ENCODE measurements around the gene UPF3A.

The UPF3A gene

DNA sequence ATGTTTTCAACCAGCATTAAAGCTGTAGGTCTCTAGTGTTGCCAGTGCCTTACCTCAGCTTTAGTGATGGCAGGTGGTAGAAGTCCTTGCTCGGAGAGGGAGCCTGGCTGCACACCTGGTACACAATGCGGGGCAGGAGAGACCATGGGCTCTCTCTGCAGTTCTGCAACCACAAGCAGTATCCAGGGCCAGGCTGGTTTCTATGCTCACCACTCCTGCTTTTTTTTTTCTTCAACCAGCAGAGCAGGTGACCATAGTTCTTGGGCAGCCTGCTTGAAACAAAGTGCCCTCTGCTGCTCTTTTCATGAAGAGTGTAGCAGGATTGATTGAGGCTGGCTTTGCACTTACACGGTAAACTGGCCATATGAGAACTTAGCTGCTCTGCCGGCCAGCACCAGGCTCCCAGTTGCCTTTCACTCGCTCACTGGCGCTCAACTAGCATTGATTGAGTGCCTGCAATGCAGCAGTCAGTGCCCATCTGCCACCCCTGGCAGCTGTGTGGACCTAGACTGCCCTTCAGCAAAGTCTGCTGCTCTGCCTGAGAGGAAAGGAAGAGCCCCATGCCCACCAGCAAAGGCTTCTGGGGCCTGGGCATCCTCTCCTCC, 28.5 kb downstream of the UPF3A start:
- Histone ChIP-seq H3K36me3 (ENCODE audit: control insufficient read depth, insufficient read depth, low read length) (no peaks in the 10 kb centered on the region), H3K79me1 (ENCODE audit: low read length) (peaks cover under 1% of the 10 kb centered on the region), H4K5ac (ENCODE audit: low read length) (no peak overlapping the region), H3K4ac (ENCODE audit: low read depth, low read length) (no peak overlapping the region), H2BK15ac (replicated peaks; ENCODE audit: low read depth) (no peak overlapping the region), H3K23ac (ENCODE audit: low read length) (no peak overlapping the region), H3K27ac (ENCODE audit: low read depth, low read length) (no peak overlapping the region), H3K27me3 (ENCODE audit: insufficient read depth, low read length, poor library complexity) (no peaks in the 10 kb centered on the region), H3K9ac (ENCODE audit: low read length) (no peak overlapping the region), H3K79me2 (ENCODE audit: control insufficient read depth, insufficient read depth, low read length) (peaks cover 3% of the 10 kb centered on the region), H2BK5ac (ENCODE audit: low read length) (no peak overlapping the region), H4K8ac (ENCODE audit: low read depth, low read length) (no peak overlapping the region), H3K4me2 (ENCODE audit: low read length) (no peak overlapping the region), H3K4me1 (ENCODE audit: control insufficient read depth, low read depth, low read length) (peaks cover 3% of the 10 kb centered on the region), H3K56ac (ENCODE audit: low read length) (no peak overlapping the region), H2AK5ac (ENCODE audit: low read length) (no peak overlapping the region), H3K4me3 (ENCODE audit: low read length) (no peak overlapping the region), H2BK120ac (ENCODE audit: low read depth, low read length) (no peak overlapping the region), H3K18ac (ENCODE audit: low read length) (no peak overlapping the region)
- no peak for DNase-seq
- WGBS (ENCODE audit: extremely low coverage, insufficient coverage, low lambda C conversion rate), result no CpG with 5 or more reads among the region's 6 CpGs

DNA sequence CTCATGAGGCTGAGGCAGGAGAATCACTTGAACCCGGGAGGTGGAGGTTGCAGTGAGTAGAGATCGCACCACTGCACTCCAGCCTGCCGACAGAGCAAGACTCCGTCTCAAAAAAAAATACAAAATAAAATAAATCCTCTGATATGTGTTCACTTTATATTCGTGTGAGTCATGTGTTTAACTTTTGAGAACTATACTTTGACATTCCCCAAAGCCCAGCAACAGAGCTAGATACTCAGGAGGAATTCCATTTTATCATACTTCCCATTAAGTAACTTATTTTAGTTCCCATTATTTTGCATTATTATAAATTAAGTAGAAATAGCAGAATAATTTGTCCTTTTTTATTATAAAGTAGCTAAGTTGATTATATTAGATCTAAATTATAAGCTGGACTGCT, 29.6 kb downstream of the UPF3A start:
- no peak overlapping the region for H2AK5ac ChIP-seq (ENCODE audit: low read length)
- H2BK5ac ChIP-seq (ENCODE audit: low read length), result no peak overlapping the region
- peaks cover 4% of the 10 kb centered on the region for H3K79me1 ChIP-seq (ENCODE audit: low read length)
- H4K8ac ChIP-seq (ENCODE audit: low read depth, low read length), result no peak overlapping the region
- no peak overlapping the region for H3K4ac ChIP-seq (ENCODE audit: low read depth, low read length)
- no peaks in the 10 kb centered on the region for H3K27me3 ChIP-seq (ENCODE audit: insufficient read depth, low read length, poor library complexity)
- no CpG with 5 or more reads among the region's 5 CpGs for whole genome bisulfite sequencing (ENCODE audit: extremely low coverage, insufficient coverage, low lambda C conversion rate)
- H3K56ac ChIP-seq (ENCODE audit: low read length), result no peak overlapping the region
- H2BK120ac ChIP-seq (ENCODE audit: low read depth, low read length), result no peak overlapping the region
- no peak overlapping the region for H2BK15ac ChIP-seq (replicated peaks; ENCODE audit: low read depth)
- no peak overlapping the region for H3K4me3 ChIP-seq (ENCODE audit: low read length)
- H3K4me1 ChIP-seq (ENCODE audit: control insufficient read depth, low read depth, low read length), result peaks cover 4% of the 10 kb centered on the region
- no peak overlapping the region for H3K27ac ChIP-seq (ENCODE audit: low read depth, low read length)
- H3K9ac ChIP-seq (ENCODE audit: low read length), result no peak overlapping the region
- no peak overlapping the region for H3K18ac ChIP-seq (ENCODE audit: low read length)
- H3K23ac ChIP-seq (ENCODE audit: low read length), result no peak overlapping the region
- no peak overlapping the region for H3K4me2 ChIP-seq (ENCODE audit: low read length)
- H3K36me3 ChIP-seq (ENCODE audit: control insufficient read depth, insufficient read depth, low read length), result no peaks in the 10 kb centered on the region
- H4K5ac ChIP-seq (ENCODE audit: low read length), result no peak overlapping the region
- DNase-seq, result no peak
- peaks cover 12% of the 10 kb centered on the region for H3K79me2 ChIP-seq (ENCODE audit: control insufficient read depth, insufficient read depth, low read length)

DNA sequence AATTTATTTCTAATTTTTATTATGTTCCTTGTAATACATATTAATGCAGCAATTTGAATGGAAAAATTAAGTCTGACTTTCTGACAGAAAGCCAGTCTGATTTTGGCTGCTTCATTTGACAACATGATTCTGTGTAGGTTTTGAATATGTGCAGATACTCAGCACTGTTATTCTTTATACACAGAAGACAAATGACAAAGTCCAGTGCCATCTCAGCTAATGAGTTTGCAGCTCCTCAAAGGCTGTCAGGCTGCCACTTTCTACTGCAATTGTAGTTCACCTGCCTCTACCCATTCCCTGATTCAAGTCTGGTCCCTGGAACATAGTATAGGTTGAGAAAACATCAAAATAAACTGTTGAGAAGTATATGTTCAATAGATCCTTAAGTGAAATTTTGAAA, 30.0 kb downstream of the UPF3A start:
- Histone ChIP-seq H3K4ac (ENCODE audit: low read depth, low read length) (no peak overlapping the region), H2BK120ac (ENCODE audit: low read depth, low read length) (no peak overlapping the region), H4K8ac (ENCODE audit: low read depth, low read length) (no peak overlapping the region), H3K79me2 (ENCODE audit: control insufficient read depth, insufficient read depth, low read length) (peaks cover 12% of the 10 kb centered on the region), H3K9ac (ENCODE audit: low read length) (no peak overlapping the region), H3K23ac (ENCODE audit: low read length) (no peak overlapping the region), H2BK5ac (ENCODE audit: low read length) (no peak overlapping the region), H3K4me2 (ENCODE audit: low read length) (no peak overlapping the region), H3K4me3 (ENCODE audit: low read length) (no peak overlapping the region), H3K4me1 (ENCODE audit: control insufficient read depth, low read depth, low read length) (peaks cover 4% of the 10 kb centered on the region), H3K56ac (ENCODE audit: low read length) (no peak overlapping the region), H3K27ac (ENCODE audit: low read depth, low read length) (no peak overlapping the region), H2AK5ac (ENCODE audit: low read length) (no peak overlapping the region), H4K5ac (ENCODE audit: low read length) (no peak overlapping the region), H3K27me3 (ENCODE audit: insufficient read depth, low read length, poor library complexity) (no peaks in the 10 kb centered on the region), H2BK15ac (replicated peaks; ENCODE audit: low read depth) (no peak overlapping the region), H3K18ac (ENCODE audit: low read length) (no peak overlapping the region), H3K36me3 (ENCODE audit: control insufficient read depth, insufficient read depth, low read length) (no peaks in the 10 kb centered on the region), H3K79me1 (ENCODE audit: low read length) (peaks cover 4% of the 10 kb centered on the region)
- no peak for DNase-seq

DNA sequence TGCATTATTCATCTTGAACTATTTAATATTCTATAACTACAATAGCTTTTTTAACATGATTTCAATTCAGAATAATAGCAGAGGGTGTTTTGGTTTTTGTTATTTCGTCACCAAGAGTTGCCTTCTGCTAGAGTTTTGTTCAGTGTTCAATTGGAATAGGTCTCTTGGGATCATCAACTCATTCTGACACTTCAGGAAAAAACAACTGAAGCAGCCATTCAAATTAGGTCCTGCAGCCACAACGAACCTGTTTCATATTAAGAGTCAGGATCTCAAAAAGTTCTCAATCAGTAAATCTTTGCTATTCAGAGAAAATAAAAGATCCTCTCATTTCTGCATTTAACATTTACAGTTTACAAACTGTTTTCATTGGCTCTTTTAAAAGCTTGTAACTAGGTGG, 30.5 kb downstream of the UPF3A start:
- Histone ChIP-seq H3K27ac (ENCODE audit: low read depth, low read length) (no peak overlapping the region), H4K5ac (ENCODE audit: low read length) (no peak overlapping the region), H3K4ac (ENCODE audit: low read depth, low read length) (no peak overlapping the region), H2BK5ac (ENCODE audit: low read length) (no peak overlapping the region), H2AK5ac (ENCODE audit: low read length) (no peak overlapping the region), H3K4me3 (ENCODE audit: low read length) (no peak overlapping the region), H4K8ac (ENCODE audit: low read depth, low read length) (no peak overlapping the region), H3K79me2 (ENCODE audit: control insufficient read depth, insufficient read depth, low read length) (peaks cover 12% of the 10 kb centered on the region), H2BK120ac (ENCODE audit: low read depth, low read length) (no peak overlapping the region), H3K4me1 (ENCODE audit: control insufficient read depth, low read depth, low read length) (peaks cover 4% of the 10 kb centered on the region), H3K79me1 (ENCODE audit: low read length) (peaks cover 4% of the 10 kb centered on the region), H3K9ac (ENCODE audit: low read length) (no peak overlapping the region), H3K27me3 (ENCODE audit: insufficient read depth, low read length, poor library complexity) (no peaks in the 10 kb centered on the region), H3K18ac (ENCODE audit: low read length) (no peak overlapping the region), H3K36me3 (ENCODE audit: control insufficient read depth, insufficient read depth, low read length) (no peaks in the 10 kb centered on the region), H2BK15ac (replicated peaks; ENCODE audit: low read depth) (no peak overlapping the region), H3K23ac (ENCODE audit: low read length) (no peak overlapping the region), H3K4me2 (ENCODE audit: low read length) (no peak overlapping the region), H3K56ac (ENCODE audit: low read length) (no peak overlapping the region)
- no peak for DNase-seq
- WGBS (ENCODE audit: extremely low coverage, insufficient coverage, low lambda C conversion rate), result no CpG with 5 or more reads among the region's 2 CpGs

DNA sequence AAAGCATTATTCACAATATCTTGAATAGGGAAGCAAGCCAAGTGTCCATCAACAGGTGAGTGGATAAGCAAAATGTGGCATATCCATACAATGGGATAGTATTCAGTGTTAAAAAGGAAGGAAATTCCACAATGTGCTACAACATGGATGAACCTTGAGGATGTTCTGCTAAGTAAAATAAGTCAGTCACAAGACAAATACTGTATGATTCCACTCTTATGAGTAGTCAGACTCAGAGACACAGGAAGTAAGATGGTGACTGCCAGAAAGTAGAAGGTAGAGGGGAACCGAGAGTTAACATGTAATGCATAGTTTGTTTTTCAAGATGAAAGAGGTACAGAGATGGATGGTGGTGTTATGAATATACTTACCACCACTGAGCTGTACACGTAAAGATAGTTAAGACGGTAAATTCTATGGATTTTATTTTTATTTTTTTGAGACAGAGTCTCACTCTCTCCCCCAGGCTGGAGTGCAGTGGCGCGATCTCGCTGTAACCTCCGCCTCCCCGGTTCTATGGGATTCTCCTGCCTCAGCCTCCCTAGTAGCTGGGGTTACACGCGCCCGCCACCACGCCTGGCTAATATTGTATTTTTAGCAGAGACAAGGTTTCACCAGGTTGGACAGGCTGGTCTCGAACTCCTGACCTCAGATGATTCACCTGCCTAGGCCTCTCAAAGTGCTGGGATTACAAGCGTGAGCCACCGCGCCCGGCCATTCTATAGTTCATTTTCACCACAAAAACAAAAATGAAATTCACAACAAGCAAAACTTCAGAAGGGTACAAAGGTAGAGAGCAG, 31.9 kb downstream of the UPF3A start:
- Histone ChIP-seq H3K27me3 (ENCODE audit: insufficient read depth, low read length, poor library complexity) (no peaks in the 10 kb centered on the region), H2BK15ac (replicated peaks; ENCODE audit: low read depth) (no peak overlapping the region), H3K79me2 (ENCODE audit: control insufficient read depth, insufficient read depth, low read length) (peaks cover 16% of the 10 kb centered on the region), H3K4ac (ENCODE audit: low read depth, low read length) (peak overlapping the region; percentile 56), H3K23ac (ENCODE audit: low read length) (no peak overlapping the region), H2BK120ac (ENCODE audit: low read depth, low read length) (no peak overlapping the region), H4K5ac (ENCODE audit: low read length) (no peak overlapping the region), H3K56ac (ENCODE audit: low read length) (peak overlapping the region; percentile 66), H3K27ac (ENCODE audit: low read depth, low read length) (peak overlapping the region; percentile 37), H2AK5ac (ENCODE audit: low read length) (peak overlapping the region; percentile 38), H4K8ac (ENCODE audit: low read depth, low read length) (no peak overlapping the region), H3K4me2 (ENCODE audit: low read length) (no peak overlapping the region), H3K4me3 (ENCODE audit: low read length) (no peak overlapping the region), H3K36me3 (ENCODE audit: control insufficient read depth, insufficient read depth, low read length) (no peaks in the 10 kb centered on the region), H2BK5ac (ENCODE audit: low read length) (no peak overlapping the region), H3K9ac (ENCODE audit: low read length) (peak overlapping the region; percentile 68), H3K79me1 (ENCODE audit: low read length) (peaks cover 6% of the 10 kb centered on the region), H3K4me1 (ENCODE audit: control insufficient read depth, low read depth, low read length) (peaks cover 4% of the 10 kb centered on the region), H3K18ac (ENCODE audit: low read length) (no peak overlapping the region)
- no CpG with 5 or more reads among the region's 17 CpGs for WGBS (ENCODE audit: extremely low coverage, insufficient coverage, low lambda C conversion rate)
- DNase-seq, result peak; percentile 40
